CD14-positive monocyte (primary cell): ENCODE results near the gene FGFRL1. TPM values are rescaled to one million over a fixed set of nuclear protein-coding genes. Genes with fewer than 3 reads are reported as not detected.
A peak's percentile ranks its signal among the peaks of the same experiment; 100 is the strongest.

ENCODE experiments used
- DNase-seq, 3 donors: peaks; one replicate each; pipeline ENCODE4 v3.0.0-alpha.2; 2011 to 2022
- H2AFZ ChIP-seq: 2 replicates; pipeline ENCODE4 v1.6.0; 2012; ENCODE audit warnings: mild to moderate bottlenecking, low read depth, low read length, inconsistent platforms; ENCODE audit not compliant: insufficient read depth, poor library complexity, severe bottlenecking
- H3K27ac ChIP-seq, 2 donors: 1 replicate in 1 of 2; 2 replicates in 1 of 2; pipeline ENCODE4 v1.5.1; 2012 to 2013; ENCODE audit warnings: low read length in 2 of 2, control low read depth in 1 of 2, inconsistent platforms in 1 of 2, low read depth in 1 of 2, mild to moderate bottlenecking in 1 of 2
- H3K27me3 ChIP-seq, 2 donors: one replicate each; pipeline versions ENCODE4 v1.6.0 to v1.6.1; 2011 to 2013; ENCODE audit warnings: low read length in 2 of 2; ENCODE audit not compliant: control insufficient read depth in 2 of 2, insufficient read depth in 2 of 2
- H3K36me3 ChIP-seq, 2 donors: replicated peaks in 1 of 2; 1 replicate in 1 of 2; 2 replicates in 1 of 2; pipeline versions ENCODE4 v1.5.1 to v1.6.1; 2012 to 2013; ENCODE audit warnings: low read length in 2 of 2, control low read depth in 1 of 2, inconsistent platforms in 1 of 2, mild to moderate bottlenecking in 1 of 2; ENCODE audit not compliant: insufficient read depth in 2 of 2, control insufficient read depth in 1 of 2
- H3K4me1 ChIP-seq, 2 donors: 1 replicate in 1 of 2; 2 replicates in 1 of 2; pipeline versions ENCODE4 v1.5.1 to v1.6.1; 2012 to 2013; ENCODE audit warnings: low read length in 2 of 2, control low read depth in 1 of 2, inconsistent platforms in 1 of 2, mild to moderate bottlenecking in 1 of 2, moderate library complexity in 1 of 2; ENCODE audit not compliant: insufficient read depth in 2 of 2, control insufficient read depth in 1 of 2
- H3K4me2 ChIP-seq: replicated peaks from 2 replicates; pipeline ENCODE3; 2012; ENCODE audit warnings: low read length, moderate library complexity, mild to moderate bottlenecking; ENCODE audit not compliant: poor library complexity, severe bottlenecking; ENCODE audit errors: extremely low read depth
- H3K4me3 ChIP-seq, 3 experiments: fragments of 200-600 bp in 1 of 3; sonication (generic) in 1 of 3; replicated peaks in 1 of 3; 1 replicate in 2 of 3; 2 replicates in 1 of 3; pipeline ENCODE4 v1.5.1; 2011 to 2013; ENCODE audit warnings: low read length in 3 of 3, mild to moderate bottlenecking in 3 of 3, control low read depth in 2 of 3, low read depth in 2 of 3, inconsistent platforms in 1 of 3, moderate library complexity in 1 of 3
- H3K79me2 ChIP-seq: 2 replicates; pipeline ENCODE4 v1.6.0; 2012; ENCODE audit warnings: mild to moderate bottlenecking, control low read depth, inconsistent platforms, low read length, moderate library complexity; ENCODE audit not compliant: insufficient read depth
- H3K9ac ChIP-seq: 2 replicates; pipeline ENCODE4 v1.6.0; 2017; ENCODE audit warnings: low read length, mild to moderate bottlenecking; ENCODE audit not compliant: insufficient read depth, poor library complexity, severe bottlenecking
- H3K9me3 ChIP-seq, 2 donors: replicated peaks in 1 of 2; 1 replicate in 1 of 2; 2 replicates in 1 of 2; pipeline versions ENCODE4 v1.5.1 to v1.6.1; 2012 to 2013; ENCODE audit warnings: low read length in 2 of 2, control low read depth in 1 of 2; ENCODE audit not compliant: control insufficient read depth in 1 of 2, insufficient read depth in 1 of 2
- H4K20me1 ChIP-seq: 2 replicates; pipeline ENCODE4 v1.6.0; 2012; ENCODE audit warnings: mild to moderate bottlenecking, low read length, control low read depth, moderate library complexity; ENCODE audit not compliant: insufficient read depth
- H3K27ac Mint-ChIP-seq, 7 donors: one replicate each; pipeline ENCODE4 v1.8.0; 2020; ENCODE audit warnings: mild to moderate bottlenecking in 7 of 7, mixed read lengths in 7 of 7, moderate library complexity in 6 of 7, inconsistent platforms in 2 of 7
- H3K27me3 Mint-ChIP-seq, 3 donors: one replicate each; pipeline ENCODE4 v1.8.0; 2021 to 2022; ENCODE audit warnings: low read depth in 3 of 3, mild to moderate bottlenecking in 3 of 3, mixed read lengths in 3 of 3, moderate library complexity in 3 of 3, inconsistent platforms in 1 of 3
- H3K36me3 Mint-ChIP-seq, 2 donors: one replicate each; pipeline ENCODE4 v1.8.0; 2020; ENCODE audit warnings: mixed read lengths in 2 of 2, inconsistent platforms in 1 of 2, mild to moderate bottlenecking in 1 of 2
- H3K4me1 Mint-ChIP-seq: one replicate; pipeline ENCODE4 v1.8.0; 2020; ENCODE audit warnings: mild to moderate bottlenecking, mixed read lengths
- H3K4me3 Mint-ChIP-seq, 2 donors: one replicate each; pipeline ENCODE4 v1.8.0; 2020; ENCODE audit warnings: mild to moderate bottlenecking in 2 of 2, mixed read lengths in 2 of 2, moderate library complexity in 1 of 2
- H3K9me3 Mint-ChIP-seq, 7 donors: one replicate each; pipeline ENCODE4 v1.8.0; 2020 to 2022; ENCODE audit warnings: mixed read lengths in 7 of 7, mild to moderate bottlenecking in 6 of 7, moderate library complexity in 6 of 7, inconsistent platforms in 2 of 7
- WGBS: methylation state at CpG from one replicate; pipeline ENCODE4 v1.1.5; 2013; ENCODE audit warnings: missing lambda C conversion rate; ENCODE audit not compliant: insufficient coverage; 5-methylcytosine and 5-hydroxymethylcytosine counted together
- intact Hi-C, 2 donors: fragments of 100-400 bp; cut with micrococcal nuclease; formaldehyde crosslinking; loops; one replicate each; pipeline versions ENCODE4 v1.15.0 to v1.15.1; 2023
- polyA plus RNA-seq, 3 donors: library from polyadenylated mRNA; depleted of rRNA in 1 of 3; unstranded in 2 of 3; stranded (reverse) in 1 of 3; fragments of 300-500 nt in 2 of 3; fragments of >200 nt in 1 of 3; fragmentation: Illumina TruSeq in 2 of 3; gene quantifications; 1 replicate in 2 of 3; 2 replicates in 1 of 3; pipeline ENCODE4 v1.2.3, GENCODE V29; 2012 to 2021
- TF ChIP-seq, protein P1 (sequence below): fragments of 200-600 bp; IDR thresholded peaks from one replicate; pipeline ENCODE4 v1.8.0; 2022; ENCODE audit warnings: antibody characterized with exemption, mild to moderate bottlenecking

The FGFRL1 gene
- polyA plus RNA-seq, 3 donors, result 0.17 to 77.7 (median 0.28) TPM

DNA sequence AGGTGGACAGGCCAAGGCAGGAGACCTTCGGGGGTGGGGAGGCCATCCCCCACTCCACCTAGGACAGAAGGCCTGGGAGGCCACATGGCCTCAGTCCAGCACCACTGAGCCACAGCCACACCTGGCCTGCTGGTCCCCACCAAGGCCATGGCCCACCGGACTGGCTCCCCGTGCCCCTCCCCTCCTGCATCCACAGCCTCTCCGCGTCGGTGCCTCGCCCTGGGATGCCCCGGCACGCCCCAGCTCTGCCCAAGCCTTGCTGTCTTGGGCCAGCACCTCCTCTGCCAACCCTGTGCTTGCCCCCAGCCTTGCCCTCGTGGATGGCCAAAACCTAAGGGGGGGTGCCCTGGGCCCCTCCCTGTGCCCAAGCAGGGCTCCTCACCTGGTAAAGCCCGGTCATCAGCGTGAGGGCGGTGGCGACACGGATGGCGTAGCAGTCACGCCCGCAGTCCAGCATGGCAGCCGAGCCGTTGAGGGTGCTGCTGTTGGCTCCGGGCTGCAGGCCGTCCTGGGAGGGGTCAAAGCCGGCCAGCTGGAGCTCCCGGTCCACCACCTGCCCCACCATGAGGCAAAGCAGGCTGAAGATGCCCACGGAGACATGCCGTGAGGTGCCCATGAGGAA lies 20.6 kb upstream of the FGFRL1 start:
- peaks cover 22% of the 10 kb centered on the region for H4K20me1 ChIP-seq
- H3K79me2 ChIP-seq, result no peaks in the 10 kb centered on the region
- peaks cover 0 to 5% of the 10 kb centered on the region in 2 donors for H3K27me3 ChIP-seq
- Mint-ChIP-seq H3K4me1 (peaks cover 14% of the 10 kb centered on the region), H3K27ac (no peak overlapping the region), H3K9me3 (no peaks in the 10 kb centered on the region), H3K4me3 (no peak overlapping the region), H3K27me3 (peaks cover 5 to 9% (median 7%) of the 10 kb centered on the region in 3 donors), H3K36me3 (peaks cover 7 to 20% of the 10 kb centered on the region in 2 donors)
- H3K4me2 ChIP-seq, result no peak overlapping the region
- H3K9ac ChIP-seq, result no peak overlapping the region
- no peak overlapping the region for H2AFZ ChIP-seq
- H3K36me3 ChIP-seq, result peaks cover 13 to 14% of the 10 kb centered on the region in 2 donors
- peaks cover 19 to 23% of the 10 kb centered on the region in 2 donors for H3K4me1 ChIP-seq
- DNase-seq, result no peak
- TF ChIP-seq, protein P1, sequence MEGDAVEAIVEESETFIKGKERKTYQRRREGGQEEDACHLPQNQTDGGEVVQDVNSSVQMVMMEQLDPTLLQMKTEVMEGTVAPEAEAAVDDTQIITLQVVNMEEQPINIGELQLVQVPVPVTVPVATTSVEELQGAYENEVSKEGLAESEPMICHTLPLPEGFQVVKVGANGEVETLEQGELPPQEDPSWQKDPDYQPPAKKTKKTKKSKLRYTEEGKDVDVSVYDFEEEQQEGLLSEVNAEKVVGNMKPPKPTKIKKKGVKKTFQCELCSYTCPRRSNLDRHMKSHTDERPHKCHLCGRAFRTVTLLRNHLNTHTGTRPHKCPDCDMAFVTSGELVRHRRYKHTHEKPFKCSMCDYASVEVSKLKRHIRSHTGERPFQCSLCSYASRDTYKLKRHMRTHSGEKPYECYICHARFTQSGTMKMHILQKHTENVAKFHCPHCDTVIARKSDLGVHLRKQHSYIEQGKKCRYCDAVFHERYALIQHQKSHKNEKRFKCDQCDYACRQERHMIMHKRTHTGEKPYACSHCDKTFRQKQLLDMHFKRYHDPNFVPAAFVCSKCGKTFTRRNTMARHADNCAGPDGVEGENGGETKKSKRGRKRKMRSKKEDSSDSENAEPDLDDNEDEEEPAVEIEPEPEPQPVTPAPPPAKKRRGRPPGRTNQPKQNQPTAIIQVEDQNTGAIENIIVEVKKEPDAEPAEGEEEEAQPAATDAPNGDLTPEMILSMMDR, result no peak
- H3K4me3 ChIP-seq, result no peak overlapping the region
- WGBS, result 94% methylated on average over 21 of the region's 26 CpGs
- H3K9me3 ChIP-seq, result no peaks in the 10 kb centered on the region
- no peak overlapping the region for H3K27ac ChIP-seq
- intact Hi-C loops, result no loop called here

DNA sequence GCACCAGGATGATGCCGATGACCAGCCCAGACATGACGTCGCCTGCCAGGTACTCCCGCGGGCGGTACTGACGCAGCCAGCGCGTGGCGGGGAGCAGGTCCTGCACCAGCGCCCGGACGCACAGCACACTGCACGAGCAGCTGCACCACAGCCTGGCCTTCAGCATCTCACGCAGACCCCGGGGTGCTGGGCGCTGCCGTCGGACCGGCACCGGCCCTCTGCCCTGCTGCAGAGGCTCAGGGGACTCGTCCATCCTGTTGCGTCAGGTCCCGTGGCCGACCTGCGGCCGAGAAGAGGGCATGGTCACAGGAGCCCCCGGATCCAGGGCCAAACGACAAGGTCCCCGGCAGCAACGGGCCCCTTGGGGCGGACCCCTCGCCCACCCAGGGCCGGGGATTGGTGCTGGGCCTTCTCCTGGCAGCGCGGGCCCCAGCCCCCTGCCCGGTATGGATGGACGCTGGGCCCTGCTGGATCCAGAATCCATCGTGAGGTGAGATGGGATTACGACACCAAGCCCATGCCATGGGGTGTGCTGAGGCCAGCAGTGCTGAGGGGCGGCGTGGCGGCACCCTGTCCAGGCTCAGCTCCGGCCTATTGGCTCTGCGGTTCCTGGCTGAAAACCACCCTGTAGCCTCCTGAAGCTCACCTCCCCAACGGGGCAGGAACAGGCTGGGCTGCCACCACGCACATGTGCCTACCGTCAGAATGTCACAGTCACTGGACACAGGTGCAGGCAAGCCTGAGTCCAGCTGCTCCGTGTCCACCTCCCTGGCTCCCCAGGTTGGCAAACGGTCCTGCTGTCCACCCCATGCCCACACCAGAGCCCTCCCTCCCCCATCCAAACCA lies 19.8 kb upstream of the FGFRL1 start:
- Histone ChIP-seq H2AFZ (no peak overlapping the region), H3K9me3 (peaks cover 0 to 2% of the 10 kb centered on the region in 2 donors), H3K9ac (no peak overlapping the region), H4K20me1 (peaks cover 24% of the 10 kb centered on the region), H3K4me2 (no peak overlapping the region), H3K27ac (no peak overlapping the region), H3K27me3 (peaks cover 4 to 13% of the 10 kb centered on the region in 2 donors), H3K79me2 (no peaks in the 10 kb centered on the region), H3K36me3 (peaks cover 13 to 14% of the 10 kb centered on the region in 2 donors), H3K4me3 (no peak overlapping the region), H3K4me1 (peaks cover 11 to 15% of the 10 kb centered on the region in 2 donors)
- Mint-ChIP-seq H3K27me3 (peaks cover 13 to 17% (median 16%) of the 10 kb centered on the region in 3 donors), H3K4me3 (no peak overlapping the region), H3K27ac (peak overlapping the region in 1 of 7 donors; percentile 18), H3K36me3 (peaks cover 7 to 20% of the 10 kb centered on the region in 2 donors), H3K9me3 (peaks cover 0 to 5% (median 0%) of the 10 kb centered on the region in 7 donors), H3K4me1 (peaks cover 7% of the 10 kb centered on the region)
- DNase-seq, result no peak
- TF ChIP-seq, protein P1, result no peak
- intact Hi-C loops, result no loop called here
- 95% methylated on average over 49 of the region's 50 CpGs for WGBS
